Mesenchymal stem cell (in vitro differentiated cells and primary cell): ENCODE data around the gene PIK3C2A.

ENCODE experiments used
- DNase-seq: peaks from one replicate; pipeline ENCODE4 v3.0.0-alpha.2; 2013
- H2AFZ ChIP-seq: one replicate; pipeline ENCODE4 v1.6.1; 2013; ENCODE audit warnings: low read depth, mild to moderate bottlenecking, control low read depth, inconsistent platforms, low read length, moderate library complexity
- H2AK5ac ChIP-seq: 2 replicates; pipeline ENCODE4 v1.6.1; 2013; ENCODE audit warnings: low read length, moderate library complexity, mild to moderate bottlenecking, inconsistent platforms; ENCODE audit not compliant: severe bottlenecking
- H2BK120ac ChIP-seq: one replicate; pipeline ENCODE4 v1.6.1; 2013; ENCODE audit warnings: low read depth, mild to moderate bottlenecking, inconsistent platforms, low read length, moderate library complexity
- H2BK12ac ChIP-seq, 2 experiments: one replicate each; pipeline ENCODE4 v1.6.1; 2013; ENCODE audit warnings: inconsistent platforms in 2 of 2, low read length in 2 of 2, mild to moderate bottlenecking in 2 of 2, moderate library complexity in 2 of 2, control low read depth in 1 of 2
- H2BK15ac ChIP-seq: one replicate; pipeline ENCODE4 v1.6.1; 2013; ENCODE audit warnings: mild to moderate bottlenecking, low read depth, inconsistent platforms; ENCODE audit not compliant: poor library complexity, severe bottlenecking
- H2BK5ac ChIP-seq: 2 replicates; pipeline ENCODE4 v1.6.1; 2013; ENCODE audit warnings: low read depth, mild to moderate bottlenecking, low read length, control low read depth, inconsistent platforms; ENCODE audit not compliant: poor library complexity, severe bottlenecking
- H3K14ac ChIP-seq, 2 experiments: one replicate each; pipeline ENCODE4 v1.6.1; 2013; ENCODE audit warnings: inconsistent platforms in 2 of 2, low read length in 2 of 2, control low read depth in 1 of 2, mild to moderate bottlenecking in 1 of 2, moderate library complexity in 1 of 2
- H3K18ac ChIP-seq, 2 experiments: one replicate each; pipeline ENCODE4 v1.6.1; 2013; ENCODE audit warnings: inconsistent platforms in 2 of 2, low read length in 2 of 2, control low read depth in 1 of 2, low read depth in 1 of 2, mild to moderate bottlenecking in 1 of 2
- H3K23ac ChIP-seq, 2 experiments: one replicate each; pipeline ENCODE4 v1.6.1; 2013; ENCODE audit warnings: inconsistent platforms in 2 of 2, low read length in 2 of 2, mild to moderate bottlenecking in 2 of 2, moderate library complexity in 2 of 2, control low read depth in 1 of 2
- H3K27ac ChIP-seq: 2 replicates; pipeline ENCODE4 v1.5.1; 2013; ENCODE audit warnings: mild to moderate bottlenecking, moderate library complexity, low read length, control low read depth, inconsistent platforms; ENCODE audit not compliant: poor library complexity, severe bottlenecking
- H3K27me3 ChIP-seq, 2 experiments: 2 replicates each; pipeline versions ENCODE4 v1.6.1 to v1.7.0; 2013; ENCODE audit warnings: low read length in 2 of 2, mild to moderate bottlenecking in 2 of 2, moderate library complexity in 2 of 2, control low read depth in 1 of 2, inconsistent platforms in 1 of 2; ENCODE audit not compliant: control insufficient read depth in 1 of 2, insufficient read depth in 1 of 2
- H3K36me3 ChIP-seq, 2 experiments: 2 replicates each; pipeline versions ENCODE4 v1.6.1 to v1.7.0; 2013; ENCODE audit warnings: low read length in 2 of 2, control low read depth in 1 of 2, inconsistent platforms in 1 of 2, low read depth in 1 of 2, mild to moderate bottlenecking in 1 of 2; ENCODE audit not compliant: insufficient read depth in 2 of 2, control insufficient read depth in 1 of 2
- H3K4ac ChIP-seq, 2 experiments: one replicate each; pipeline ENCODE4 v1.6.1; 2013; ENCODE audit warnings: inconsistent platforms in 2 of 2, low read length in 2 of 2, mild to moderate bottlenecking in 2 of 2, moderate library complexity in 2 of 2, control low read depth in 1 of 2, low read depth in 1 of 2
- H3K4me1 ChIP-seq: 2 replicates; pipeline ENCODE4 v1.6.1; 2013; ENCODE audit warnings: low read depth, low read length, control low read depth; ENCODE audit not compliant: control insufficient read depth, insufficient read depth
- H3K4me2 ChIP-seq: 2 replicates; pipeline ENCODE4 v1.6.1; 2013; ENCODE audit warnings: low read length, mild to moderate bottlenecking, inconsistent platforms; ENCODE audit not compliant: poor library complexity, severe bottlenecking
- H3K4me3 ChIP-seq, 2 experiments: 2 replicates each; pipeline versions ENCODE4 v1.5.1 to v1.7.0; 2013; ENCODE audit warnings: low read length in 2 of 2, mild to moderate bottlenecking in 2 of 2, control low read depth in 1 of 2, low read depth in 1 of 2; ENCODE audit not compliant: insufficient read depth in 1 of 2
- H3K79me1 ChIP-seq: replicated peaks from 2 replicates; pipeline ENCODE4 v1.6.1; 2013; ENCODE audit warnings: mild to moderate bottlenecking, control low read depth, low read length, inconsistent platforms; ENCODE audit not compliant: poor library complexity, severe bottlenecking
- H3K9ac ChIP-seq: 2 replicates; pipeline ENCODE4 v1.7.0; 2013; ENCODE audit warnings: mild to moderate bottlenecking, low read length, moderate library complexity
- H3K9me3 ChIP-seq: 2 replicates; pipeline ENCODE4 v1.7.0; 2013; ENCODE audit warnings: mild to moderate bottlenecking, low read length; ENCODE audit not compliant: control insufficient read depth
- H4K8ac ChIP-seq: one replicate; pipeline ENCODE4 v1.6.1; 2013; ENCODE audit warnings: inconsistent platforms, mild to moderate bottlenecking, low read length, moderate library complexity
- H4K91ac ChIP-seq: one replicate; pipeline ENCODE4 v1.6.1; 2013; ENCODE audit warnings: mild to moderate bottlenecking, low read length, inconsistent platforms
- WGBS: methylation state at CpG from one replicate; pipeline ENCODE4 v1.1.7; 2013; ENCODE audit warnings: mixed read lengths; 5-methylcytosine and 5-hydroxymethylcytosine counted together

The PIK3C2A gene

DNA sequence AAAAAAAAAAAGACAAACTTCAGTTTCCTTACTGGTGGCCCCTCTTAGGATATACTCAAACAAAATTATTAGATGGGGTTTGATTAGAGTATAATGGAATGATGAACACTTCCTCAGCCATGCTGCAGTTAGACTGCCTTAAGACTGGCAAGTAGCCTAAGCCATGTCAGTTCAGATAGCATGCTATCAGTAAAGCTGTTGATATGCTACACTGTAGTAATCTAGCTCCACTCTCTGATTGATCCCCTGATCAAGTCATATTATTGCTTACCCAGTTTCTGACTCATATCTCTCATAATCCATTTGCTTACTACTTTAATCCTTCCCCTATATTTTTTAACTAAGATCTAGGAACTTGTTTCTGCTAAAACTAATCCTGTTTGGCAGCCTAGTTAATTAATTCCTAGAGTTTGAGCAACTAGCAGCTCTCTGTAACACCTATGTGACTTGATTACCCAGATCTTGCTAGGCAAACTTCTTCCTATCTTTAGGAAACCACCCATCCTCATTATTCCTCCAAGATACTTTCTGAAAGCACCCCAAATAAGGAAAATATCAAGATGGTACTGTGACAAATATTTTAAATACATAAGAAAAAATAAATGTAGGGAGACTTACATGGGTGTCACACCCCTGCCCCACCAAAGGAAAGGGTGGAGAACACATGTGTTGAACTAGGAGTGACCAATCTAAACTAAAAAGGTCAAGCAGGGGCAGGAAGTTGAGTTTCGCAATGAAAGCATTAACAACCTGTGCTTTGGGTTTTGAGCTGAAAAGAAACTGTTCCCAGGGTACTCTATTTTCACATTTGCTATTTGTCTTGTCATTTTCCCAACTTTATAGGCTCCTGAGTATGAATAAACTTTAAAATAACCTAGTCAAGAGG is 43.2 kb downstream of the PIK3C2A start:
- H2BK5ac ChIP-seq: no peak overlapping the region
- H3K36me3 ChIP-seq: peaks cover 3 to 27% of the 10 kb centered on the region in 2 experiments
- no peak overlapping the region for H3K14ac ChIP-seq
- H4K91ac ChIP-seq: no peak overlapping the region
- no peaks in the 10 kb centered on the region for H3K9me3 ChIP-seq
- WGBS: 83% methylated on average over 1 of the region's 1 CpG
- no peak overlapping the region for H3K27ac ChIP-seq
- H3K4me3 ChIP-seq: no peak overlapping the region
- H3K27me3 ChIP-seq: no peaks in the 10 kb centered on the region
- H2AK5ac ChIP-seq: no peak overlapping the region
- no peak overlapping the region for H3K4me2 ChIP-seq
- no peak overlapping the region for H2BK120ac ChIP-seq
- H3K23ac ChIP-seq: no peak overlapping the region
- peak; percentile 41 for DNase-seq
- H3K9ac ChIP-seq: no peak overlapping the region
- H2BK15ac ChIP-seq: no peak overlapping the region
- H4K8ac ChIP-seq: no peak overlapping the region
- H2BK12ac ChIP-seq: no peak overlapping the region
- no peak overlapping the region for H2AFZ ChIP-seq
- H3K4ac ChIP-seq: no peak overlapping the region
- no peak overlapping the region for H3K18ac ChIP-seq
- peaks cover 26% of the 10 kb centered on the region for H3K79me1 ChIP-seq
- H3K4me1 ChIP-seq: peaks cover 1% of the 10 kb centered on the region

DNA sequence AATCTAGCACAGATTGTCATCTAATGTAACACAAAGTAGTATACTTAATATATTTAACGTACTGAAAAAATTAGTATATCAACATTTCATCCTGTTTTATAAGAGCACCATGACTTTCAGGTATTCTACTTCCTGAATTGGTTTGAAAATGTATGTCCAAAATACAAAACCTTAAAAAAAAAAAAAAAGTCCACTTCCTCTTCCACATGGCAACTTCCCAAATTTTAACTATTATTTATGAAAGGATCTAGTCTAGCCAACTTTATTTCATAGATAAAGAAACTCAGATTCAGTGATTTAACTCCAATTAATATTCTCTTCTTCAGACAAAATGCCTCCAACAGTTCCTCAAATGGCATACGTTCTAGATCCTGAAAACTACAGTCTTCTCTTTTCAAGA is 44.0 kb downstream of the PIK3C2A start:
- Histone ChIP-seq H3K14ac (no peak overlapping the region), H3K4me1 (peaks cover 1% of the 10 kb centered on the region), H3K9me3 (no peaks in the 10 kb centered on the region), H2BK120ac (no peak overlapping the region), H2BK5ac (no peak overlapping the region), H2AK5ac (no peak overlapping the region), H4K91ac (no peak overlapping the region), H2BK12ac (no peak overlapping the region), H3K27me3 (no peaks in the 10 kb centered on the region), H3K18ac (no peak overlapping the region), H3K4me2 (no peak overlapping the region), H3K4me3 (no peak overlapping the region), H3K36me3 (peaks cover 3 to 20% of the 10 kb centered on the region in 2 experiments), H2BK15ac (no peak overlapping the region), H2AFZ (no peak overlapping the region), H3K9ac (no peak overlapping the region), H3K79me1 (peaks cover 22% of the 10 kb centered on the region), H3K23ac (no peak overlapping the region), H3K27ac (no peak overlapping the region), H4K8ac (no peak overlapping the region), H3K4ac (no peak overlapping the region)
- 100% methylated on average over 1 of the region's 2 CpGs for whole genome bisulfite sequencing
- DNase-seq: no peak

DNA sequence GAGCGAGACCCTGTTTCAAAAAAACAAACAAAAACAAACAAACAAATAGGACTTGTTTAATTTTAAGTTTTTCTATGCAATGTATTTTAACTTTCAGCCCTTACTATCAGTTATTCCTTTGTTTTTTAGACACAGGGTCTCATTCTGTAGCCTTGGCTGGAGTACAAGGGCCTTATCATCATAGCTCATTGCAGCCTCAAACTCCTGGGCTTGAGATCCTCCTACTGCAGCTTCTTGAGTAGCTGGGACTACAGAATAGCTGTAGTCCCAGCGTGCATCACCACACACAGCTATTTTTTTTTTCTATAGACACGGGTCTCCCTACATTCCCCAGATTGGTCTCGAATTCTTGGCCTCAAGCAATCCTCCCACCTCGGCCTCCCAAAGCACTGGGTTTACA is 44.5 kb downstream of the PIK3C2A start:
- Histone ChIP-seq H3K23ac (no peak overlapping the region), H4K91ac (no peak overlapping the region), H3K9ac (no peak overlapping the region), H3K27me3 (no peaks in the 10 kb centered on the region), H2BK120ac (no peak overlapping the region), H3K9me3 (no peaks in the 10 kb centered on the region), H3K79me1 (peaks cover 21% of the 10 kb centered on the region), H2BK15ac (no peak overlapping the region), H3K4ac (no peak overlapping the region), H2BK12ac (no peak overlapping the region), H2AFZ (no peak overlapping the region), H4K8ac (no peak overlapping the region), H2AK5ac (no peak overlapping the region), H2BK5ac (no peak overlapping the region), H3K4me3 (no peak overlapping the region), H3K27ac (no peak overlapping the region), H3K18ac (no peak overlapping the region), H3K36me3 (peaks cover 3 to 15% of the 10 kb centered on the region in 2 experiments), H3K14ac (no peak overlapping the region), H3K4me1 (peaks cover 1% of the 10 kb centered on the region), H3K4me2 (no peak overlapping the region)
- no peak for DNase-seq
- WGBS: 97% methylated on average over 4 of the region's 5 CpGs

DNA sequence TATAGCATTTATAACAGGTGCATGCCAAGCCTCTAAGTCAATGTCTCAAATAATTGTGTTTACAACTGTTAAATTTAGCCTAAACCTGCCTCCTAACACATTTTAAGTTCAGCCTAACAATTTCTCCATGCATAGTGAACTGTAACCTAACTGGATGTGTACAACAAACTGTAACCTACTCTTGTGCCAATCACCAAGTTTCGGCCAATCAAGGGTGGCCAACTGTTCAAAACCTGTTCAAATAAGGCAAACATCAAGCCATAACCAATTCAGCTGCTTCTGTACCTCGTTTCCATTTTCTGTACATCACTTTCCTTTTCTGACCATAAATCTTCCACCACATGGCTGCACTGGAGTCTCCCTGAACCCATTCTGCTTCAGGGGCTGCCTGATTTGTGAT is 45.4 kb downstream of the PIK3C2A start:
- Histone ChIP-seq H2BK15ac (no peak overlapping the region), H3K27ac (no peak overlapping the region), H4K91ac (no peak overlapping the region), H2BK120ac (no peak overlapping the region), H2AFZ (no peak overlapping the region), H3K79me1 (peaks cover 21% of the 10 kb centered on the region), H3K27me3 (no peaks in the 10 kb centered on the region), H3K4me2 (no peak overlapping the region), H3K18ac (no peak overlapping the region), H3K4me3 (no peak overlapping the region), H3K9me3 (no peaks in the 10 kb centered on the region), H3K14ac (no peak overlapping the region), H2BK5ac (no peak overlapping the region), H2BK12ac (no peak overlapping the region), H3K23ac (no peak overlapping the region), H4K8ac (no peak overlapping the region), H3K9ac (no peak overlapping the region), H2AK5ac (no peak overlapping the region), H3K4me1 (peaks cover 1% of the 10 kb centered on the region), H3K36me3 (peaks cover 3 to 11% of the 10 kb centered on the region in 2 experiments), H3K4ac (no peak overlapping the region)
- no peak for DNase-seq
- WGBS: 85% methylated on average over 2 of the region's 2 CpGs
